ENCODE measurements around the gene KRT27. TPM values are rescaled to one million over a fixed set of nuclear protein-coding genes. Genes with fewer than 3 reads are reported as not detected.

The KRT27 gene
- total RNA-seq, 1 donor from 2014 or later: not detected

DNA sequence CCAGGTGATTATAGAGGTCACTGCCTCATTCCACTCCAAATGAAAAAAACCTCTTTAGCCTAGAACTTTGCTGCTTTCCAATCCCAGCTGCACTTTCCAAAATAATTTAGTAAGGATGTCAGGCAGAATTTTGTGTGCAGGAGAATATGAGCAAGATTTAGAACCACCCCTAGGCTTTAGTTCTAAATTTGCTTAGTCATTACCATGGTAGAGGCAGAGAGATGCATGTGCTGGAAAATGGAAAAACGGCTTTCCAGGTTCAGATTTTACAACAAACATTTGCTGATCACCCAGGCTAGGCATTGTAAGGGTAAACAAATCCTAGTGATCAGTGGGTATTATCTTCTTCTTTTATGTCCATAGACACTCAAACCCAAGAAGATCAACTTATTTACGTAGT lies 16.7 kb downstream of the KRT27 start:
- Histone ChIP-seq H3K4me1 (no peaks in the 10 kb centered on the region), H3K4me3 (no peak overlapping the region), H3K27me3 (no peaks in the 10 kb centered on the region), H3K9me3 (peaks cover 8% of the 10 kb centered on the region), H3K27ac (no peak overlapping the region), H3K36me3 (no peaks in the 10 kb centered on the region)
- TF ChIP-seq POLR2A (IDR thresholded peaks at IDR 0.05) (no peak), POLR2AphosphoS5 (IDR thresholded peaks at IDR 0.05; ENCODE audit: insufficient read depth in 1 of 2, low read depth in 1 of 2) (no peak), CTCF (IDR thresholded peaks at IDR 0.05) (no peak)
- no peak for DNase-seq (ENCODE audit: extremely low spot score in 2 of 2)
- intact Hi-C loops (cut with DNase I): no loop called here

GRCh38 chr17:40763752-40764151 lies 18.6 kb downstream of the KRT27 start:
- no peaks in the 10 kb centered on the region for H3K4me1 ChIP-seq
- no peak overlapping the region for H3K27ac ChIP-seq
- H3K27me3 ChIP-seq: no peaks in the 10 kb centered on the region
- no peak overlapping the region for H3K4me3 ChIP-seq
- DNase-seq (ENCODE audit: extremely low spot score in 2 of 2): no peak
- intact Hi-C loops (cut with DNase I): no loop called here
- no peak for TF ChIP-seq CTCF (IDR thresholded peaks at IDR 0.05)
- no peak for TF ChIP-seq POLR2AphosphoS5 (IDR thresholded peaks at IDR 0.05; ENCODE audit: insufficient read depth in 1 of 2, low read depth in 1 of 2)
- no peak for TF ChIP-seq POLR2A (IDR thresholded peaks at IDR 0.05)
- no peaks in the 10 kb centered on the region for H3K36me3 ChIP-seq
- peaks cover 19% of the 10 kb centered on the region for H3K9me3 ChIP-seq

DNA sequence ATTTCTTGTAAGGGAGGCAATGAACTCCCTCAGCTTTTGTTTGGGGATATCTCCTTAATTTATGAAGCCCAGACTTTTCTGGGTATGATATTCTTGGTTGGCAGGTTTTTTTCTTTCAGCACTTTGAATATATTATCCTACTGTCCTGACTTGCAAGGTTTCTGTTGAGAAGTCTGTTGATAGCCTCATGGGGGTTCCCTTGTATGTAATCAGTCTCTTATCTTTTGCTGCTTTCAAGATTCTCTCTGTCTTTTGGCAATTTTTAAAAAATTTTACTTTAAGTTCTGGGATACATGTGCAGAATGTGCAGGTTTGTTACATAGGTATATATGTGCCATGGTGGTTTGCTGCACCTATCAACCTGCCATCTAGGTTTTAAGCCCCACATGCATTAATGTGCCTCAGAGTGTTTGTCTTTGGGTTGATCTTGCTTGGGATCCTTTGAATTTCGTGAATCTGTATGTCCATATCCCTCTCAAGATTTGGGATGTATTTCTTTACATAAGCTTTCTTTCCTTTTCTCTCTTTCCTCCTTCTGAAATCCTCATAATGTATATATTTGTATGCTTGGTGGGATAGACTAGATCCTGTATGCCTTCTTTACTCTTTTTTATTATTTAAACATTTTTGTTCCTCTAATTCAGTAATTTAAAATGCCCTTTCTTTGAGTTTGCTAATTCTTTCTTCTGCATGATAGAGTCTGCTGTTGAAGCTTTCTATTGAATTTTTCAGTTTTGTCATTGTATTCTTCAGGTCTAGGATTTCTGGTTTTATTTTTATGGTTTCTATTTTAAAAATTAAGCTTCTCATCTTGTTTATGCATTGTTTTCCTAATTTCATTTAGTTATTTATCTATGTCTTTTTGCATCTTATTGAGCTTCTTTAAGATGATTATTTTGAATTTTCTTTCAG lies 22.0 kb downstream of the KRT27 start:
- no peaks in the 10 kb centered on the region for H3K4me1 ChIP-seq
- no peaks in the 10 kb centered on the region for H3K27me3 ChIP-seq
- H3K36me3 ChIP-seq: no peaks in the 10 kb centered on the region
- TF ChIP-seq CTCF (IDR thresholded peaks at IDR 0.05) (no peak), POLR2AphosphoS5 (IDR thresholded peaks at IDR 0.05; ENCODE audit: insufficient read depth in 1 of 2, low read depth in 1 of 2) (no peak), POLR2A (IDR thresholded peaks at IDR 0.05) (no peak)
- no peak overlapping the region for H3K4me3 ChIP-seq
- intact Hi-C loops (cut with DNase I): no loop called here
- peaks cover 19% of the 10 kb centered on the region for H3K9me3 ChIP-seq
- no peak for DNase-seq (ENCODE audit: extremely low spot score in 2 of 2)
- no peak overlapping the region for H3K27ac ChIP-seq

GRCh38 chr17:40755231-40755630 lies 27.1 kb downstream of the KRT27 start, which contains the start of gene KRT25:
Gene KRT25, minus strand, starts transcription at chr17:40755331. Its CDS starts 60 bp downstream, at chr17:40755271.
- no peak for TF ChIP-seq POLR2AphosphoS5 (IDR thresholded peaks at IDR 0.05; ENCODE audit: insufficient read depth in 1 of 2, low read depth in 1 of 2)
- TF ChIP-seq CTCF (IDR thresholded peaks at IDR 0.05): no peak
- TF ChIP-seq POLR2A (IDR thresholded peaks at IDR 0.05): no peak
- DNase-seq (ENCODE audit: extremely low spot score in 2 of 2): no peak
- Histone ChIP-seq H3K27ac (no peak within 1 kb of the TSS), H3K27me3 (no peaks in the 10 kb centered on the region), H3K36me3 (no peaks in the 10 kb centered on the region), H3K4me3 (no peak within 1 kb of the TSS), H3K4me1 (no peaks in the 10 kb centered on the region), H3K9me3 (peaks cover 10% of the 10 kb centered on the region)
- intact Hi-C loops (cut with DNase I): no loop called here

- intact Hi-C loops (cut with DNase I): no loop called here
- H3K36me3 ChIP-seq: no peaks in the 10 kb centered on the region
- DNase-seq (ENCODE audit: extremely low spot score in 2 of 2): no peak
- no peaks in the 10 kb centered on the region for H3K9me3 ChIP-seq
- H3K4me3 ChIP-seq: no peak overlapping the region
- H3K4me1 ChIP-seq: no peaks in the 10 kb centered on the region
- TF ChIP-seq POLR2A (IDR thresholded peaks at IDR 0.05) (no peak), POLR2AphosphoS5 (IDR thresholded peaks at IDR 0.05; ENCODE audit: insufficient read depth in 1 of 2, low read depth in 1 of 2) (no peak), CTCF (IDR thresholded peaks at IDR 0.05) (no peak)
- no peaks in the 10 kb centered on the region for H3K27me3 ChIP-seq
- no peak overlapping the region for H3K27ac ChIP-seq
Observed at GRCh38 chr17:40753804-40754203, 28.5 kb downstream of the KRT27 start.

All from vagina (tissue), 2 donors.